Measurements from ENCODE around the gene GK2.

The GK2 gene

GRCh38 chr4:79381161-79381560, 26.9 kb downstream of the GK2 start:
- DNase-seq, result no peak

- no peak for DNase-seq
Measured at GRCh38 chr4:79370026-79370425, 38.0 kb downstream of the GK2 start.

GRCh38 chr4:79367096-79367495, 40.9 kb downstream of the GK2 start:
- no peak for DNase-seq

- DNase-seq, result no peak
Measured at GRCh38 chr4:79366422-79366821, 41.6 kb downstream of the GK2 start.

- no peak for DNase-seq
Measured at GRCh38 chr4:79364061-79364460, 44.0 kb downstream of the GK2 start.

- DNase-seq, result no peak
Measured at GRCh38 chr4:79362626-79363025, 45.4 kb downstream of the GK2 start.

- no peak for DNase-seq
Measured at GRCh38 chr4:79360006-79360405, 48.0 kb downstream of the GK2 start.

- no peak for DNase-seq
Measured at GRCh38 chr4:79358438-79358837, 49.6 kb downstream of the GK2 start.

GRCh38 chr4:79357365-79357764, 50.7 kb downstream of the GK2 start:
- DNase-seq, result no peak
